ENCODE results near the gene GLUL.

- TF ChIP-seq POU6F1 (CRISPR knock-in tag; IDR thresholded peaks at IDR 0.05; ENCODE audit: borderline replicate concordance, low read depth) (no peak), CREB5 (CRISPR knock-in tag; IDR thresholded peaks at IDR 0.05; ENCODE audit: low read depth) (no peak), SNAI2 (CRISPR knock-in tag; IDR thresholded peaks at IDR 0.05) (no peak)
Observed at GRCh38 chr1:182383037-182383661, 8.4 kb downstream of the GLUL start.
